T47D (cell line): Measurements from ENCODE around the gene PRDM2.

Experiments
- DNase-seq, 2 experiments: peaks; one replicate each; pipeline versions ENCODE4 v3.0.0 to v3.0.0-alpha.2; 2011 to 2012; ENCODE audit warnings: low read depth in 1 of 2, low spot score in 1 of 2
- JUND ChIP-seq: IDR thresholded peaks from 2 replicates; pipeline ENCODE4 v1.6.1; 2012; ENCODE audit warnings: low read depth
- in situ Hi-C: cut with HindIII; loops from 2 replicates; pipeline ENCODE4 v1.10.0; 2016; ENCODE audit warnings: low sequenced_read_pairs, low pct_unique_long_range_greater_than_20kb

Gene PRDM2

DNA sequence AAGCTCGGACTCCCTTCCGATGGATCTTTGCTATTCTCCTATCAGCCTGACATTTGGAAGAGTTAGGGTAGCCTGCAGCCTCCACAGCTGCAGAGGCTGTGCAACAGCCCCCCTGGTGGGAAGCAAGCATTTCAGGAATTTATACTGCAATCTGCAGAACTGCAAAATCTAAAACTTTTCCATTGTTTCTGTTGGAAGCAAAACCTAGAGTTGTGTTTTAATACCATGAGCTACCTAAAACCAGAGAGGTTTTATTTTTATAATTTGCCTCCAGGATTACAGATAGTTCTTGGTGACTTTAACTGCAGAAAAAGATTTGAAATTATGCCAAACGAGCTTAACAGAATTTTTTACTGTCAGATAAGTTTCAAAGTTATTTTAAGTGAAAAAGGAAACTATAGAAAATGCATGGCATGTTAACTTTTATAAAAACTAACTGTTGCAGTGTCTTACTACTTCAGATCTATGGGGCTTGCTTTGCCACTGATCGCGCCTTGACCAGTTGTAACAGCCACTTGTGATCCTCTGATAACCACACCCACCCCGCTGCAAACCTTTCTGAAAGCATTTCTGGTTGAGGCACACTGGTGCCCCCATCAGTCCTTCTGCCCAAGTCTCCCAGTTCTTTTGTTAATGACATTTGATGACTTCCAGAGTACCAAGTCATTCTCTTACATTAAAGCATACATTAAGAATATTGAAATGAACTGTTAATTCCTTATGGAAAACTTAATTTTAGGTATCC lies 64.8 kb downstream of the PRDM2 start:
- TF ChIP-seq JUND: no peak
- DNase-seq: no peak
- in situ Hi-C loops: no loop called here

DNA sequence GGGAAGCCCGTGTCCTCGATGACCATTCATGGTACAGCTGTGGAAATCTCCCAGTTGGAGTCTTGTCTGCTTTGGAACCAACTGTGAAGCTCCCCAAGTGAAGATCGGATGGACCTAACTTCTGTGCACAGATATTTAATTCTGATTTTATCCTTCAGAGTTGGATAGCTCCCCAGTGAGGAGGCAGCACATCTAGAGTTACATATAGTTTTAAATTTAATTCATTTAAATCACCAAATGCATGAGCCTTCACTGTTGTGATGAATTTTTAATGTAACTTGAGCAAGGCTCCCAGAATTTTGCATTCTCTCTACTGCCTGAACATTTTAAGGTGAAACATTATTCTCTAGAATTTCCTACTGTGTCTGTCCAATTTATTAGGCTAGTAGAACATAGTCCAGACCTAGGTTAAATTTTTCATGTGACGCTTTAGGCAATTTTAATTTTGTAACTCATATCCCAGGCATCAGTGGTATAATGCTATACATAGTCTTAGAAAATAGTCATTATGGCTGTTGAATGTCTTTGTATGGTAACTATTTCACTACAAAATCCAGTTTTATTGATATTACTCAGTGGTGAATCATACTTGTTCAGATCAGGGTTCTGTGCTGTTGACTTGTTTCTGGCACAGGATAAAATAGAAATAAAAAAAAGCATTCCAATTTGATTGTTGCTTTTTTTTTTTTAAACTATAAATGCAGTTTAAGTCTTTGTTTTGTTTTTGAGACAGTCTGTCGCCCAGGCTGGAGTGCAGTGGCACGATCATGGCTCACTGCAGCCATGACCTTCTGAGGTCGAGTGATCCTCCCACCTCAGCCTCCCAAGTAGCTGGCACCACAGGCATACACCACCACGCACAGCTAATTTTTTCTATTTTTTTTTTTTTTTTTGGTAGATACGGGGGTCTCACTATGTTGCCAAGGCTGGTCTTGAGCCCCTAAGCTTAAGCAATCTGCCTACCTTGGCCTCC lies 66.9 kb downstream of the PRDM2 start:
- in situ Hi-C loops: no loop called here
- no peak for DNase-seq
- no peak for TF ChIP-seq JUND

DNA sequence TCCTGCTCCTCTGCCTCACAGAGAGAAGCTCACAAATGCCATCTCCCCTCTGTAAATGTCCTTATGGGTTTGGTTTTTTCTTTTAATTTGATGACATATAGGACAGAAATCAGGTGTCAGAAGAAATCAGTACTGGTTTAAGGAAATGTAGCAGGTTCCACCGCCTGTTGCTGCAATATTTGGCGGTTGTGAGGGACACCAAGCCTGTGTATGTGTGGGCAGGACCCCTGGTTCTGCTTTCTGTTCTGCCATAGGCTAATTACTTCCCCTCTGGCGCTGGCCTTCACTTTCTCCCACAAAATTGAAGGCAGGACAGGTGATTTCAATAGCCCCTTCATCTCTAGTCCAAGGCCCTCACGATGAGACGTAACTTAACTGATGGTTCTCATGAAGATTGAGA lies 69.2 kb downstream of the PRDM2 start:
- in situ Hi-C loops: no loop called here
- DNase-seq: no peak
- no peak for TF ChIP-seq JUND

DNA sequence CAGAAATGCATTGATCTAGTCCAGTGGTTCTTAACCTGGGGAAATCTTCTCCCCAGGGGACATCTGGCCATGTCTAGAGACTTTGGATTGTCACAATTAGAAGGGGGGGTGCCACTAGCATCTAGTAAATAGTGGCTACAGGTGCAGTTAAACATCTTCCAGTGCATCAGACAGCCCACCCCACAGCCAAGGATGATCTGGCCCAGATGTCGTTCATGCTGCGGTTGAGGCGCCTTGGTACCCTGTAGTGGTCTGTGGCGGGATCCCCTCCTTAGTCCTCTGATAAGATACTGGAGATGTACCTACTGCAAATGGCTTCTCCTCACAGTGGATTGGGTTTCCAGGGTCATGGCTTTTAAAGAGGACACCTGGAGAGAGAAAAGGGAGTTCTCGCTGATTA lies 69.8 kb downstream of the PRDM2 start:
- no peak for DNase-seq
- in situ Hi-C loops: no loop called here
- no peak for TF ChIP-seq JUND

DNA sequence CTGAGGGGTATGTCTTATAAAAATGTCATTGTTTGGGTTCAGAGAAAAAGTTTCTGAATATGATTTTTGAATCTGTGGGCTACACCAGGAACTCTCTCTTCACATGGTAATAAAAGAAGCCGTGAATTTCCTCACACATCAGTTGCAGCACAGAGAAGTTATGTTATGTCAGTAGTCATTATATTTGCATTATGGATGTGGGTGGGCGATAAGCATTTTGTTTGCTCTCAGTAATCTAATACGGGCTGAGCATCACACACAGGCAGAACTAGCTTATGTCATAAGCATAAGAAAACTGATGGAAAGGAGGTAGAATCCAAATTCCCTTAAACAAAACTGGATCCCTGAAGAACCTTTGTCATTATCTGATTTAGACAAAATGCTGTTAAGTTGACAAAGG lies 70.8 kb downstream of the PRDM2 start:
- TF ChIP-seq JUND: no peak
- DNase-seq: no peak
- in situ Hi-C loops: no loop called here

DNA sequence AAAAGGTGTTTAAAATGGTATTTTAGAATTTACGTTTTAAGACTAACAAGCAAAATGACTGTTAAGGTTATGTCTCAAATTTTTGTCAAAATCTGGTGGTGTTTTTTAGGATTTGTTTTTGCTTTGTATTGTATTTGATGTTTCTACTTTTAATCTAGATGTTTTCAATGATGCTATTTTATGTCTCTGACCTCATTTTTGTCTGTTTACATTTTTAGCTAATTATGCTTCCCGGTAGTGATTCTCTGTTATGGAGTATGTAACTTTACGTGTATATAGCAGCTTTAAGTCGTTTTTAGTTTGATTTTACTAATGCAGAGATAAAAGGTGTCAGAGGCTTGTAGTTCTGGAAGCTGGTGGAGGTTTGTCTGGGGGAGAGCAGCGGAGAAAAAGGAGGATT lies 71.8 kb downstream of the PRDM2 start:
- TF ChIP-seq JUND: no peak
- no peak for DNase-seq
- in situ Hi-C loops: no loop called here

DNA sequence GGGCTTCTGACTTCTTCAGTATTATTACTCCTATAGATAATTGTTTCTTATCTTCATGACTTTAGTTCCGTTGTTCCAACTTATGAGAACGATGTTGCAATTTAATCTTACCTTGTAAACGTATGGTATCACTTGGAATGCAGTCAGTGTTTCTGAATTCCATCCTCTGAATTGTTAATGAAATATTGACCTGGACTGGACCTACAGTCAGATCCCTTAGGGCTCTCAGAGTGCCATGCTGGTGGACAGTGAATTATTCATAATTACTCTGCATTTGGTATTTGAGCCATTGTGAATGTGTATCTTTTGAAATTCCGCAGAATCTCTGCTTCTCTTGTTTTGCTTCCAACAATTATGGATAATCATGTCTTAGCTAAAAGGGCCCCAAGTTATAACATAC lies 72.3 kb downstream of the PRDM2 start:
- DNase-seq: no peak
- in situ Hi-C loops: no loop called here
- TF ChIP-seq JUND: no peak

DNA sequence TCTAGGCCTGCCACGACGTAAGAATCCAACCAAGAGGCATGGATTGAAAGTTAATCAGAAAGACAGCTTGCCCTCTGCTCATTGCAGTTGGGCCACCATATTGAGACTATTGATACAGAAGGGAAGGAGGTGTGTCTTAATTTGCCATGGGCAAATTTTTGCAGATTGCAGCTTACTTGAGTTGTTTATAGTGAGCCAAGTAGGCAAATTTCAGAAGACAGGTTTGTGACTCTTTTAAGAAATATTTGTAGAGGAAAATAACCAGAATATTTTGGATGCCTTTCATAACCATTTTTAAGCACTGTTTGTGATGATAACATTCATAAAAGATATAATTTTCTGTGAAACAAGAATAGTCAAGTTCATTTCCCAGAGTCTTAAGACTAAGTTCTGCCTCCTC lies 74.1 kb downstream of the PRDM2 start:
- DNase-seq: no peak
- TF ChIP-seq JUND: no peak
- in situ Hi-C loops: no loop called here

DNA sequence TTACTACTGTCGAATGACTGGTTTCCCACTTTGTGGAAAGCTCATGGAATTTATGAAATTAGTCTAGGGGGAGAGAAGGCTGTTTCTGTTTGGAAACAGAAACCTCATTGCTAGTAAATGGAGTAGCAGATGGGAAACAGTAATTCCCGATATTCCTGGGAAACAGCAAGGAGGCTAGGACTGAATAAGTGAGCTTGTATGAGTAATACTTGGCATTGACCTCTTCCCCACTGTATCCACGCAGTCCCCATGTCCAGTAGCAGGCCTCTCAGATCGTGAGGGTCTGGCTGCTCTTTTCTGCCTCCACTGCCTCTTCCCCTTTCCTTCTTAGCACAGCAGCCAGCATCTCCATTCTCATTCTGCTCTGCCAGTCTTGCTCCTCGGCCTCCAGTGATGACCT lies 75.5 kb downstream of the PRDM2 start:
- in situ Hi-C loops: no loop called here
- no peak for DNase-seq
- TF ChIP-seq JUND: no peak

DNA sequence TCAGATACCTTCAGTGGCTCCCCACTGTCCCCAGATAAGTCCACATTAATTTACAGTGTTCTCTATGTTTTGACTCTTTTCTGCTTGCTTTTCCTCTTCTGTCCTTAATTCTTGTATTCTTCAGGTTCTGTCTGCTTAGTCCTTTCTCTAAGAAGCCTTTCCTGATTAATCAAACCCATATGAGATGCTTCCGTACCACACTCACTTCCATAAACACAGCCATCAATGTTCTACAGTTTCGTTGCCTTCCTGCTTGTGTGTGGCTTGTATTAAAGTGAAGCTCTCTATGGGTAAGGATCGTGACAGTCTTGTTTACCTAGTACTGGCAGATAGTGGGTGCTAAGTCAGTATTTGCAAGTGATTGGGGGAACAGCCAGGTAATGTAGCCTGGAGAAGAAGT lies 75.9 kb downstream of the PRDM2 start:
- in situ Hi-C loops: no loop called here
- TF ChIP-seq JUND: no peak
- DNase-seq: no peak

DNA sequence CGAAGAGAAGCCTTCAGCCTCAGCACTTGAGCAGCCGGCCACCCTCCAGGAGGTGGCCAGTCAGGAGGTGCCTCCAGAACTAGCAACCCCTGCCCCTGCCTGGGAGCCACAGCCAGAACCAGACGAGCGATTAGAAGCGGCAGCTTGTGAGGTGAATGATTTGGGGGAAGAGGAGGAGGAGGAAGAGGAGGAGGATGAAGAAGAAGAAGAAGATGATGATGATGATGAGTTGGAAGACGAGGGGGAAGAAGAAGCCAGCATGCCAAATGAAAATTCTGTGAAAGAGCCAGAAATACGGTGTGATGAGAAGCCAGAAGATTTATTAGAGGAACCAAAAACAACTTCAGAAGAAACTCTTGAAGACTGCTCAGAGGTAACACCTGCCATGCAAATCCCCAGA lies 78.4 kb downstream of the PRDM2 start:
- in situ Hi-C loops: no loop called here
- DNase-seq: no peak
- no peak for TF ChIP-seq JUND

DNA sequence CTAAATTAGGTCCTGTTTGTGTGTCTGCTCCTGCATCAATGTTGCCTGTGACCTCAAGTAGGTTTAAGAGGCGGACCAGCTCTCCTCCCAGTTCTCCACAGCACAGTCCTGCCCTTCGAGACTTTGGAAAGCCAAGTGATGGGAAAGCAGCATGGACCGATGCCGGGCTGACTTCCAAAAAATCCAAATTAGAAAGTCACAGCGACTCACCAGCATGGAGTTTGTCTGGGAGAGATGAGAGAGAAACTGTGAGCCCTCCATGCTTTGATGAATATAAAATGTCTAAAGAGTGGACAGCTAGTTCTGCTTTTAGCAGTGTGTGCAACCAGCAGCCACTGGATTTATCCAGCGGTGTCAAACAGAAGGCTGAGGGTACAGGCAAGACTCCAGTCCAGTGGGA lies 79.9 kb downstream of the PRDM2 start:
- DNase-seq: no peak
- no peak for TF ChIP-seq JUND
- in situ Hi-C loops: no loop called here

DNA sequence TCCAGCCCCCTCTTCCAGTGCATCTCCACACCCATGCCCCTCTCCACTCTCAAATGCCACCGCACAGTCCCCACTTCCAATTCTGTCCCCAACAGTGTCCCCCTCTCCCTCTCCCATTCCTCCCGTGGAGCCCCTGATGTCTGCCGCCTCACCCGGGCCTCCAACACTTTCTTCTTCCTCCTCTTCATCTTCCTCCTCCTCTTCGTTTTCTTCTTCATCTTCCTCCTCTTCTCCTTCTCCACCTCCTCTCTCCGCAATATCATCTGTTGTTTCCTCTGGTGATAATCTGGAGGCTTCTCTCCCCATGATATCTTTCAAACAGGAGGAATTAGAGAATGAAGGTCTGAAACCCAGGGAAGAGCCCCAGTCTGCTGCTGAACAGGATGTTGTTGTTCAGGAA lies 80.8 kb downstream of the PRDM2 start:
- in situ Hi-C loops: no loop called here
- no peak for DNase-seq
- TF ChIP-seq JUND: no peak
